ENCODE results near the gene PRKCZ. TPM values are rescaled to one million over a fixed set of nuclear protein-coding genes. Genes with fewer than 3 reads are reported as not detected.

The PRKCZ gene
- total RNA-seq, 3 donors from 2014 or later, result 0.64 to 17.9 (median 12.5) TPM

- no peaks in the 10 kb centered on the region for H3K36me3 ChIP-seq
- TF ChIP-seq, protein P1, sequence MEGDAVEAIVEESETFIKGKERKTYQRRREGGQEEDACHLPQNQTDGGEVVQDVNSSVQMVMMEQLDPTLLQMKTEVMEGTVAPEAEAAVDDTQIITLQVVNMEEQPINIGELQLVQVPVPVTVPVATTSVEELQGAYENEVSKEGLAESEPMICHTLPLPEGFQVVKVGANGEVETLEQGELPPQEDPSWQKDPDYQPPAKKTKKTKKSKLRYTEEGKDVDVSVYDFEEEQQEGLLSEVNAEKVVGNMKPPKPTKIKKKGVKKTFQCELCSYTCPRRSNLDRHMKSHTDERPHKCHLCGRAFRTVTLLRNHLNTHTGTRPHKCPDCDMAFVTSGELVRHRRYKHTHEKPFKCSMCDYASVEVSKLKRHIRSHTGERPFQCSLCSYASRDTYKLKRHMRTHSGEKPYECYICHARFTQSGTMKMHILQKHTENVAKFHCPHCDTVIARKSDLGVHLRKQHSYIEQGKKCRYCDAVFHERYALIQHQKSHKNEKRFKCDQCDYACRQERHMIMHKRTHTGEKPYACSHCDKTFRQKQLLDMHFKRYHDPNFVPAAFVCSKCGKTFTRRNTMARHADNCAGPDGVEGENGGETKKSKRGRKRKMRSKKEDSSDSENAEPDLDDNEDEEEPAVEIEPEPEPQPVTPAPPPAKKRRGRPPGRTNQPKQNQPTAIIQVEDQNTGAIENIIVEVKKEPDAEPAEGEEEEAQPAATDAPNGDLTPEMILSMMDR (IDR thresholded peaks at IDR 0.05), result peak in 1 of 3 donors; percentile 6
- TF ChIP-seq POLR2AphosphoS5 (IDR thresholded peaks at IDR 0.05) (peak; percentile 78 to 86 (median 83)), POLR2A (IDR thresholded peaks at IDR 0.05) (peak; percentile 68)
- H3K27ac ChIP-seq, result peak overlapping the region; percentile 93 to 94
- H3K4me1 ChIP-seq, result peaks cover 0 to 23% of the 10 kb centered on the region in 2 donors
- H3K27me3 ChIP-seq, result no peaks in the 10 kb centered on the region
- H3K9me3 ChIP-seq, result no peaks in the 10 kb centered on the region
- peak; percentile 95 to 96 for DNase-seq (ENCODE audit: low spot score in 2 of 2)
- intact Hi-C loops (cut with DNase I; ENCODE audit: low total_unique reads), result loop anchor here (5.0 kb wide), 2 partner anchors 203 to 1187 kb away; partner anchors contain the start of genes HES4, MORN1 and RER1
- H3K4me3 ChIP-seq, result peak overlapping the region; percentile 53 to 75 (median 64)
These were observed 139.5 kb downstream of the PRKCZ start for GRCh38 chr1:2189459-2190425.

DNA sequence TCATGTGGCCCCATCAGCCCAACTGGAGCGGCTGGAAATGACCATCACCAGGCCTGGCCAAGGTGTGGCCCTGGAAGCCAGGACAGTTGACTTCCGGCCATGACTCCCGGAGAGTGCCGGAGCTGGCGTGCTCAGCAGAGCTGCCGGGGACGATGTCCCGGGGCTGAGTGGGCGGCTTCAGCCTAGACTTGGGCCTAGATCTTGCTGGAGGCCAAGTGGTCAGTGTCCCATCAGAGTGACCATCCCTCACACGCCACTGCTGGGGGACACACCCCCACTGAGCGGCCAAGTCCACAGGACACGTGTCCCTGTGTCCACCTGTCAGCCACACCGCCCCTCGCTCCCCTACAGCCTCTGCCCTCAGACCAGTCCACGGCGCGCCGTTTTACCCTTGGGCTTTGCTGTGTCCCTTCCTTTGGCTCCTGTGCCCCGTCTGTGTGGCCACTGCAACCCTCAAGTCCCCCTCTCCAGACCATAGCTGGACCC, 140.3 kb downstream of the PRKCZ start:
- Histone ChIP-seq H3K4me3 (peak overlapping the region; percentile 53 to 75 (median 64)), H3K36me3 (no peaks in the 10 kb centered on the region), H3K9me3 (no peaks in the 10 kb centered on the region), H3K4me1 (peaks cover 3 to 27% of the 10 kb centered on the region in 2 donors), H3K27me3 (no peaks in the 10 kb centered on the region), H3K27ac (peak overlapping the region; percentile 93 to 94)
- intact Hi-C loops (cut with DNase I; ENCODE audit: low total_unique reads), result loop anchor here (5.0 kb wide), 2 partner anchors 202 to 1188 kb away; partner anchors contain the start of genes HES4, MORN1 and RER1
- DNase-seq (ENCODE audit: low spot score in 2 of 2), result peak in 1 of 2 donors; percentile 22
- TF ChIP-seq, protein P1 (IDR thresholded peaks at IDR 0.05), result no peak
- TF ChIP-seq POLR2A (IDR thresholded peaks at IDR 0.05) (no peak), POLR2AphosphoS5 (IDR thresholded peaks at IDR 0.05) (no peak)

DNA sequence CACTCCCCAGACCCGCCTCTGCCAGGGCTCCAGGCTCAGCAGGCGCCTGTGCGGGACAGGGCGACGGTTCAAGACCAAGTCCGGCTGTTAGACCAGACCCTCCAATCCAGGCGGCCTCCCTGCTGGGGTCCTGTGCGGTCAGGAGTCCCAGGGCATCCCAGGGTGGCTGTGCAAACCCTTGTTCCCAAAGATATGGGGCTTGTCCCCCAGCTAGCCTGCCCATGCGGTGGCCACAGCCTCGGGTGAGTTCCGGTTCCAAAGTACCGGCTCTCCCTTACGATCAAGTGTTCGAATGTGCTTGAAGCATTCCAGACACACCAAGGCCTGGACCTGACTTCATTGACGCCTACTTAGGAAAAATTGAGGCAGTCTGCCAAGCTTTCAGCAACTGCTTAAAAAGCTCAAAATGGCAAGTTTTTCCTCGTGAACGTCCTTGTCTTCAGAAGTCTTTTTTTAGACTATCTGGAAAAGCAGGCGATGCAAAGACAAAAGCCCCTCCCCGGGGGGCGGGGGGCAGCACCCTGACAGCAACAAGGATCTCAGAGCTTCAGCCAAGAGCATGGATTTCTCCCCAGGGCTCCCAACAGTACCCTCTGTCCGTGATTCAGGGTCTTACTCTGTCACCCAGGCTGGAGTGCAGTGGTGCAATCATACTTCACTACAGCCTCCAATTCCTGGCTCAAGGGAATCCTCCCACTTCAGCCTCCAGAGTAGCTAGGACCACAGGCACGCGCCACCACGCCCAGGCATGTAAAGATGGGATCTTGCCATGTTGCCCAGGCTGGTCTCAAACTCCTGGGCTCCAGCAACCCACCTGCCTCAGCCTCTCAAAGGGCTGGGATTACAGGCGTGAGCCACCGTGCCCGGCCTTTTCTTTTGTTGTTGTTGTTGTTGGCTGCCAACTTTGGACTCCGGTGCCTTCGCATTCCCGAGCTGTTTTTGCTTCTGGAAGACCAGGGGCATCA, 142.1 kb downstream of the PRKCZ start:
- intact Hi-C loops (cut with DNase I; ENCODE audit: low total_unique reads), result loop anchor here (5.0 kb wide), 2 partner anchors 200 to 1190 kb away; partner anchors contain the start of genes HES4, MORN1 and RER1

DNA sequence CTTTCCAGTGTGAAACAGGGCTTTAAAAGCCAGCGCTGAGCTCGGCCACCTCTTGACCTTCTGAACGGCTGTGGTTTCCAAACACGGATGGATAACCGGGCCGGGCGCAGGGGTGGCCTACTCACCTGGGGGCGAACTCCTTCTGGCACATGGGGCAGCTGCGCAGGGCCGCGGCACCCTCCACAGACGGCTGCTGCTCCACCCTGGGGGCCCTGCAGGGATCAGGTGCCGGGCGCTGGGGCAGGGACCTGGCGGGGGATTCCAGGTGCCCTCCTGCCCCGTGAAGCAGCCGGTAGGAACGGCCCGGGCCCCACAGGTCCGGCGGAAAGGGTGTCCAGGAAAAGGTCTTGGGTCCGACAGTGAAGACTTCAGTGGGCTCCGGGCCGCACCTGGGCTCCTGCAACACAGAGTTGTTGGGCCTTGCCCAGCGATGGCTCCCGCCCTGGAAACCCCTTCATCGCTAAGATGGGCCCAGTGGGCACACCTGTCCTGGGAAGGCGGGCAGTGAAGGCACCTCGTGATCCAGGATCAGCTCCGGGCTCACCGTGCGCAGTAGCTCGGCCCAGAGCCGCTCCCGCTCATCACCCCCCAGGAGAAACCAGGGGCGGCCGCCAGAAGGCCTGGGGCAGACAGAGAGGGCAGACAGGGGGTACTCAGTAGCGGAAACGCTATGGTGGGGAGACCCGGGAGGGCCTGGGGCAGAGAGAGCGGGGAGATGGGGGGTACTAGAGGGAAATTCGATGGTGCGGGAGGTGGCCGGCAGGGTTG, 143.5 kb downstream of the PRKCZ start:
- peak overlapping the region; percentile 58 to 75 (median 73) for H3K4me3 ChIP-seq
- no peaks in the 10 kb centered on the region for H3K9me3 ChIP-seq
- no peaks in the 10 kb centered on the region for H3K36me3 ChIP-seq
- peaks cover 3 to 30% of the 10 kb centered on the region in 2 donors for H3K4me1 ChIP-seq
- intact Hi-C loops (cut with DNase I; ENCODE audit: low total_unique reads), result loop anchor here (5.0 kb wide), 2 partner anchors 199 to 1191 kb away; partner anchors contain the start of genes HES4, MORN1 and RER1
- TF ChIP-seq POLR2AphosphoS5 (IDR thresholded peaks at IDR 0.05), result no peak
- no peak for TF ChIP-seq POLR2A (IDR thresholded peaks at IDR 0.05)
- TF ChIP-seq, protein P1 (IDR thresholded peaks at IDR 0.05), result no peak
- H3K27ac ChIP-seq, result peak overlapping the region; percentile 93 to 94
- DNase-seq (ENCODE audit: low spot score in 2 of 2), result no peak
- no peaks in the 10 kb centered on the region for H3K27me3 ChIP-seq

More for the DNA sequence above, 142.1 kb downstream of the PRKCZ start:
- Histone ChIP-seq H3K27me3 (no peaks in the 10 kb centered on the region), H3K9me3 (no peaks in the 10 kb centered on the region), H3K27ac (peak overlapping the region; percentile 67 to 81), H3K4me3 (peak overlapping the region in 1 of 3 donors; percentile 32), H3K36me3 (no peaks in the 10 kb centered on the region), H3K4me1 (peaks cover 3 to 30% of the 10 kb centered on the region in 2 donors)
- no peak for TF ChIP-seq POLR2AphosphoS5 (IDR thresholded peaks at IDR 0.05)
- TF ChIP-seq, protein P1 (IDR thresholded peaks at IDR 0.05), result no peak
- TF ChIP-seq POLR2A (IDR thresholded peaks at IDR 0.05), result no peak
- no peak for DNase-seq (ENCODE audit: low spot score in 2 of 2)
